Measurements from ENCODE around the gene LMOD1. TPM values are rescaled to one million over a fixed set of nuclear protein-coding genes. Genes with fewer than 3 reads are reported as not detected.
"Not testable (repeated sequence)": the region's sequence is repeated elsewhere in the genome, so short reads cannot be mapped to it uniquely, and the experiment has no call there.

Gene LMOD1
- total RNA-seq, 1 experiment from 2014 or later, result not detected

DNA sequence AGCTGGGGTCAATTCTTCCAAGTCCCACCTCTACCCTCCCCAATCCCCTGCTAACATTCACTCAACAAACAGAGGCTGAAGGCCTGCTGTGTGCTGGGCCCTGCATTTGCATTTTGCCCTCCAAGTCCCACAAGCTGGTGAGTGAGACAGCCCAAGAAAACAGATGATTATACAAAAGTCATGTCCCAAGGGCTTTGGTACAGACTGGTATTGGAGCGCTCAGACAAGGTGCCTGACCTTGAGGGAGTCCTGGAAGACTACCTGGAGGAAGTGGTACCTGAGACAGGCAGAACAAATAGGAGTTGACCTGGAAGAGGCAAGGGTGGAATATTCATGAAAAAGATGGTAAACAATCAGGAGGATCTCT, 4.2 kb downstream of the LMOD1 start:
- Mint-ChIP-seq H3K27ac (ENCODE audit: unreplicated experiment) (no peak overlapping the region), H3K27me3 (ENCODE audit: unreplicated experiment) (peaks cover 25% of the 10 kb centered on the region), H3K4me1 (ENCODE audit: low read depth, unreplicated experiment) (peaks cover 13% of the 10 kb centered on the region), H3K4me3 (ENCODE audit: low read depth, unreplicated experiment) (no peak overlapping the region), H3K9me3 (ENCODE audit: low read depth, unreplicated experiment) (no peaks in the 10 kb centered on the region), H3K36me3 (ENCODE audit: insufficient read depth, unreplicated experiment) (peaks cover 7% of the 10 kb centered on the region)
- BruUV-seq (replicated peaks), result no TSS peak
- CTCF ChIA-PET, result interaction anchor here (1.0 kb wide), 1 partner anchor 47 kb away, joined by 3 read pairs; no protein-coding TSS in a partner anchor
- intact Hi-C loops (cut with micrococcal nuclease; ENCODE audit: unreplicated experiment), result no loop called here
- TF ChIP-seq CTCF (IDR thresholded peaks at IDR 0.05; ENCODE audit: unreplicated experiment), result no peak
- no peak for DNase-seq

DNA sequence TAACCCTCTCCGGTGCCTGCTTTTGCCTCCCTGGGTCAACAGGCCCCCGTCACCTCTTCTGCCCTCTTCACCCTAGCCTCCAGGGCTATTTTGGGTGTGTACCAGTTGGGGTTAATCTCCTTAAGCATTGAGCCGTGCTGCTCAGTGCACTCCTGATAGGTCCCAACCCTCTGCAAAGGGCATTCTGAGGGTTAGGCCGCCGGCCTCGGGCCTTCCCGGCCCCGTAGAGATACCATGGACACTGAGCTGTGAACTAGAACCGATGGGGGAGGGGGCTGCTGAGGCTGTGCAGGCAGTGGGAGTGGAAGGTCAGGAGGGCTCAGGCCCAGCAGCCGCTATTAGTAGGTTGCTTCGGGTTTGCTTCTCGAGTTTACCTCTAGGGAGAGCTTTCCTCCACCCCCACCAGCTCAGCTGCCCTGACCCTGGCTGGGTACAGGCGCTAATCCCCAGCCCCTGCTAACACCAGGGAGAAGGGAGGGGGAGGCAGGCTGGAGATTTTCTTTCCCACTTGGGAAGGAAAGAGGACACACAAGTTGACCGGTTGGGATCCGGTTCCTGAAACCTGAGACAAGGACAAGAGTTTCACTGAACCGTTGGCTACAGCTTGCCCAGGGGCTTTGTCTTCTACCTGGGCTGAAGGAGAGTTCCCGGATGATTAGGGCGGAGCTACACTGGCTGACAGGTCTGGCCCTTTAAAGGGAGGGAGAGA, 4.8 kb downstream of the LMOD1 start:
- no peak overlapping the region for H3K27ac Mint-ChIP-seq (ENCODE audit: unreplicated experiment)
- no peak overlapping the region for H3K4me3 Mint-ChIP-seq (ENCODE audit: low read depth, unreplicated experiment)
- no peak for TF ChIP-seq CTCF (IDR thresholded peaks at IDR 0.05; ENCODE audit: unreplicated experiment)
- BruUV-seq (replicated peaks), result no TSS peak
- H3K4me1 Mint-ChIP-seq (ENCODE audit: low read depth, unreplicated experiment), result peaks cover 7% of the 10 kb centered on the region
- peaks cover 1% of the 10 kb centered on the region for H3K36me3 Mint-ChIP-seq (ENCODE audit: insufficient read depth, unreplicated experiment)
- peaks cover 22% of the 10 kb centered on the region for H3K27me3 Mint-ChIP-seq (ENCODE audit: unreplicated experiment)
- intact Hi-C loops (cut with micrococcal nuclease; ENCODE audit: unreplicated experiment), result no loop called here
- no peak for DNase-seq
- CTCF ChIA-PET, result interaction anchor here (1.0 kb wide), 1 partner anchor 46 kb away, joined by 3 read pairs; no protein-coding TSS in a partner anchor
- H3K9me3 Mint-ChIP-seq (ENCODE audit: low read depth, unreplicated experiment), result no peaks in the 10 kb centered on the region

DNA sequence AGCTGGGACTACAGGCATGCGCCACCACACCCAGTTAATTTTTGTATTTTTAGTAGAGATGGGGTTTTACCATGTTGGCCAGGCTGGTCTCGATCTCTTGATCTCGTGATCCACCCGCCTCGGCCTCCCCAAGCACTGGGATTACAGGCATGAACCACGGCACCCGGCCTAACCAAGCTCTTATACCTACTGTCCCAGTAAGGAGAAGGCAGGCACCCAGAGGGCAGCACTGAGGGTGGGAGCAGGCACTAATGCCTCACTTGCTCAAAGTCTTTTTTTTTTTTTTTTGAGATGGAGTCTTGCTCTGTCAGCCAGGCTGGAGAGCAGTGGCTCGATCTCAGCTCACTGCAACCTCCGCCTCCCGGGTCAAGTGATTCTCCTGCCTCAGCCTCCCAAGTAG, 6.0 kb downstream of the LMOD1 start:
- BruUV-seq (replicated peaks); H3K36me3 Mint-ChIP-seq (ENCODE audit: insufficient read depth, unreplicated experiment); H3K9me3 Mint-ChIP-seq (ENCODE audit: low read depth, unreplicated experiment); intact Hi-C loops (cut with micrococcal nuclease; ENCODE audit: unreplicated experiment); DNase-seq; H3K4me1 Mint-ChIP-seq (ENCODE audit: low read depth, unreplicated experiment); H3K27ac Mint-ChIP-seq (ENCODE audit: unreplicated experiment); H3K4me3 Mint-ChIP-seq (ENCODE audit: low read depth, unreplicated experiment): not testable (repeated sequence)
- H3K27me3 Mint-ChIP-seq (ENCODE audit: unreplicated experiment), result peaks cover 21% of the 10 kb centered on the region
- CTCF ChIA-PET, result interaction anchor here (0.6 kb wide), 1 partner anchor 14 kb away, joined by 6 read pairs; no protein-coding TSS in a partner anchor

DNA sequence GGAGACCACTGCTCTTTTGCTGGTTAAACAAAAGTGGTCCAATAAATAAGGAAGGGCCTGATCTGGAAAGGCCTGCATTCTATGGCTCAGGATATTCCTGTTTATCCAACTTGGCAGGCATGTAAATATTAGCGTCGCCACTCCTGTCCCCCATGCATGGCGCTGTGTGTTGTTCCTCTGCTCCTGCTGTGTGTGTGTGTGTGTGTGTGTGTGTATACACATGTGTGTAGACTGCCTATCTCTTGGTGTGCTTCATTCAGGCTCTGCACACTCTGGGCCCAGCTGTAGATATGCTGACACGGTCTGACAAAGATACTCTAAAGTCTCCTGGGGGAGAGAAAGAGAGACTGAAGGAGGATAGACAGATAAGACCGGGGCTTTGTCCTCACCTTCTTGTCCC, 6.8 kb downstream of the LMOD1 start:
- H3K4me1 Mint-ChIP-seq (ENCODE audit: low read depth, unreplicated experiment), result peaks cover 2% of the 10 kb centered on the region
- intact Hi-C loops (cut with micrococcal nuclease; ENCODE audit: unreplicated experiment), result no loop called here
- no peak overlapping the region for H3K27ac Mint-ChIP-seq (ENCODE audit: unreplicated experiment)
- H3K27me3 Mint-ChIP-seq (ENCODE audit: unreplicated experiment), result peaks cover 21% of the 10 kb centered on the region
- H3K36me3 Mint-ChIP-seq (ENCODE audit: insufficient read depth, unreplicated experiment), result no peaks in the 10 kb centered on the region
- TF ChIP-seq CTCF (IDR thresholded peaks at IDR 0.05; ENCODE audit: unreplicated experiment), result no peak
- DNase-seq, result no peak
- H3K4me3 Mint-ChIP-seq (ENCODE audit: low read depth, unreplicated experiment), result no peak overlapping the region
- CTCF ChIA-PET, result interaction anchor here (0.7 kb wide), 1 partner anchor 12 kb away, joined by 4 read pairs; no protein-coding TSS in a partner anchor
- BruUV-seq (replicated peaks), result no TSS peak
- no peaks in the 10 kb centered on the region for H3K9me3 Mint-ChIP-seq (ENCODE audit: low read depth, unreplicated experiment)

- DNase-seq, result no peak
- no peaks in the 10 kb centered on the region for H3K36me3 Mint-ChIP-seq (ENCODE audit: insufficient read depth, unreplicated experiment)
- H3K4me1 Mint-ChIP-seq (ENCODE audit: low read depth, unreplicated experiment), result peaks cover 6% of the 10 kb centered on the region
- H3K4me3 Mint-ChIP-seq (ENCODE audit: low read depth, unreplicated experiment), result no peak overlapping the region
- intact Hi-C loops (cut with micrococcal nuclease; ENCODE audit: unreplicated experiment), result no loop called here
- H3K27ac Mint-ChIP-seq (ENCODE audit: unreplicated experiment), result no peak overlapping the region
- H3K9me3 Mint-ChIP-seq (ENCODE audit: low read depth, unreplicated experiment), result no peaks in the 10 kb centered on the region
- peaks cover 25% of the 10 kb centered on the region for H3K27me3 Mint-ChIP-seq (ENCODE audit: unreplicated experiment)
- CTCF ChIA-PET, result interaction anchor here (0.7 kb wide), 1 partner anchor 13 kb away, joined by 4 read pairs; no protein-coding TSS in a partner anchor
- no peak for TF ChIP-seq CTCF (IDR thresholded peaks at IDR 0.05; ENCODE audit: unreplicated experiment)
- BruUV-seq (replicated peaks), result no TSS peak
These were observed 7.2 kb downstream of the LMOD1 start for GRCh38 chr1:201939148-201939547.

Measured in Calu3 (cell line).